Breast epithelium (tissue), 3 donors: ENCODE results near the gene PARVB.

ENCODE experiments used
- POLR2A ChIP-seq: fragments of 450-650 bp; IDR thresholded peaks from one replicate; pipeline ENCODE4 v1.6.1; 2016; ENCODE audit warnings: antibody characterized with exemption, mild to moderate bottlenecking, moderate library complexity
- POLR2AphosphoS5 ChIP-seq, 3 donors: sonication (generic); formaldehyde crosslinking; IDR thresholded peaks; one replicate each; pipeline ENCODE4 v1.6.1; 2017; ENCODE audit warnings: antibody characterized with exemption in 3 of 3
- TF ChIP-seq, protein P1 (sequence below), 3 donors: fragments of 450-650 bp; IDR thresholded peaks; one replicate each; pipeline ENCODE4 v1.5.1; 2016 to 2017; ENCODE audit warnings: antibody characterized with exemption in 3 of 3, mild to moderate bottlenecking in 3 of 3, moderate library complexity in 3 of 3

- TF ChIP-seq, protein P1, sequence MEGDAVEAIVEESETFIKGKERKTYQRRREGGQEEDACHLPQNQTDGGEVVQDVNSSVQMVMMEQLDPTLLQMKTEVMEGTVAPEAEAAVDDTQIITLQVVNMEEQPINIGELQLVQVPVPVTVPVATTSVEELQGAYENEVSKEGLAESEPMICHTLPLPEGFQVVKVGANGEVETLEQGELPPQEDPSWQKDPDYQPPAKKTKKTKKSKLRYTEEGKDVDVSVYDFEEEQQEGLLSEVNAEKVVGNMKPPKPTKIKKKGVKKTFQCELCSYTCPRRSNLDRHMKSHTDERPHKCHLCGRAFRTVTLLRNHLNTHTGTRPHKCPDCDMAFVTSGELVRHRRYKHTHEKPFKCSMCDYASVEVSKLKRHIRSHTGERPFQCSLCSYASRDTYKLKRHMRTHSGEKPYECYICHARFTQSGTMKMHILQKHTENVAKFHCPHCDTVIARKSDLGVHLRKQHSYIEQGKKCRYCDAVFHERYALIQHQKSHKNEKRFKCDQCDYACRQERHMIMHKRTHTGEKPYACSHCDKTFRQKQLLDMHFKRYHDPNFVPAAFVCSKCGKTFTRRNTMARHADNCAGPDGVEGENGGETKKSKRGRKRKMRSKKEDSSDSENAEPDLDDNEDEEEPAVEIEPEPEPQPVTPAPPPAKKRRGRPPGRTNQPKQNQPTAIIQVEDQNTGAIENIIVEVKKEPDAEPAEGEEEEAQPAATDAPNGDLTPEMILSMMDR (IDR thresholded peaks at IDR 0.05) = no peak
- TF ChIP-seq POLR2AphosphoS5 (IDR thresholded peaks at IDR 0.05) = no peak
- TF ChIP-seq POLR2A = no peak
Observed at GRCh38 chr22:44160421-44160820, 136.3 kb downstream of the PARVB start.
